KOPT-K1 (cell line): ENCODE results near the gene CACNA1A.
A peak's percentile ranks its signal among the peaks of the same experiment; 100 is the strongest.
"Not testable (repeated sequence)": the region's sequence is repeated elsewhere in the genome, so short reads cannot be mapped to it uniquely, and the experiment has no call there.

Experiments used
- H3K27ac ChIP-seq: fragments of 200-600 bp; sonication (generic); 2 replicates; pipeline ENCODE4 v1.5.1; 2016; ENCODE audit warnings: antibody characterized with exemption, mild to moderate bottlenecking, low read depth, low read length; ENCODE audit not compliant: poor library complexity, severe bottlenecking
- H3K36me3 ChIP-seq: fragments of 200-600 bp; sonication (generic); 2 replicates; pipeline ENCODE4 v1.5.1; 2017; ENCODE audit warnings: antibody characterized with exemption, mild to moderate bottlenecking, low read length, moderate library complexity; ENCODE audit not compliant: insufficient read depth
- H3K9me3 ChIP-seq: fragments of 200-600 bp; sonication (generic); 2 replicates; pipeline ENCODE4 v1.5.1; 2017; ENCODE audit warnings: antibody characterized with exemption, low read length, mild to moderate bottlenecking; ENCODE audit not compliant: insufficient read depth, poor library complexity, severe bottlenecking

Gene CACNA1A

GRCh38 chr19:13281567-13282291 is 224.6 kb downstream of the CACNA1A start:
- H3K27ac ChIP-seq = no peak overlapping the region
- no peaks in the 10 kb centered on the region for H3K9me3 ChIP-seq
- no peaks in the 10 kb centered on the region for H3K36me3 ChIP-seq

GRCh38 chr19:13277104-13277809 is 229.0 kb downstream of the CACNA1A start:
- H3K36me3 ChIP-seq = no peaks in the 10 kb centered on the region
- H3K27ac ChIP-seq = peak overlapping the region; percentile 9
- peaks cover 4% of the 10 kb centered on the region for H3K9me3 ChIP-seq

- H3K27ac ChIP-seq = no peak overlapping the region
- no peaks in the 10 kb centered on the region for H3K36me3 ChIP-seq
- peaks cover 23% of the 10 kb centered on the region for H3K9me3 ChIP-seq
These were observed 231.1 kb downstream of the CACNA1A start for GRCh38 chr19:13275016-13275722.

GRCh38 chr19:13270514-13271105 is 235.7 kb downstream of the CACNA1A start:
- Histone ChIP-seq H3K9me3 (peaks cover 23% of the 10 kb centered on the region), H3K36me3 (no peaks in the 10 kb centered on the region), H3K27ac (no peak overlapping the region)

GRCh38 chr19:13269348-13269747 is 236.9 kb downstream of the CACNA1A start:
- Histone ChIP-seq H3K27ac (no peak overlapping the region), H3K9me3 (peaks cover 23% of the 10 kb centered on the region), H3K36me3 (no peaks in the 10 kb centered on the region)

DNA sequence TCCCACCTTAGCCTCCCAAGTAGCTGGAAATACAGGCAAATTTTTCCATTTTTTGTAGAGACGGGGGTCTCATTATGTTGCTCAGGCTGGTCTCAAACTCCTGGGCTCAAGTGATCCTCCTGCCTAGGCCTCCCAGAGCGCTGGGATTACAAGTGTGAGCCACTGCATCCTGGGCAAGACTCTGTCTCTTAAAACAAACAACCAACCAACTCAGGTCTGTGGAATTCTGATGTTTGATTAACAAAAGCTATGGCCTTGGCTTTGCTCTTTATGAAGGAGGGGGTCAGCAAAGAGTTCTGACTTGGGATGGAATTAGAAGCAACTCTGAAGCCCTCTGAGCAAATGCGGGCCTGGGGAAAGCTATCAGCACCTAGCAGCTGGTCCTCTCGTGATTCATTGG is 238.4 kb downstream of the CACNA1A start:
- no peaks in the 10 kb centered on the region for H3K36me3 ChIP-seq
- no peak overlapping the region for H3K27ac ChIP-seq
- peaks cover 23% of the 10 kb centered on the region for H3K9me3 ChIP-seq

GRCh38 chr19:13267131-13267530 is 239.1 kb downstream of the CACNA1A start:
- peaks cover 18% of the 10 kb centered on the region for H3K9me3 ChIP-seq
- no peaks in the 10 kb centered on the region for H3K36me3 ChIP-seq
- no peak overlapping the region for H3K27ac ChIP-seq

DNA sequence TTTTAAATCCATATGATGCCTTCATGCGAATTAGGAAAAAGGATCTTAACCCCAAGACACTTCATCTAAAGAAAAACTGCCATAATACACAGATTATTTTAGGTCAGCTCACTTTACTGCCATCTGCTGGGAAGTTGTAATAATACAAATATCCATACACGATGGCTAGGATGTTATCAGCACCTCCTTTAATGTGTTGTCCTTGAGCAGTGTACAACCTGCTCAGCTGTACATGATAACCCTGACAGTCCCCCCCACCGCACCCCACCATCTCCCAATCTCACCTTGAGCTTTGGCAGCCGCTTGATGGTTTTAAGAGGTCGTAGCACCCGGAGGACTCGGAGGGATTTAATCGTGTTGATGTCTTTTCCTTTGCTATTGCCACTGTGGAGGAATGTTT is 243.8 kb downstream of the CACNA1A start:
- H3K27ac ChIP-seq = no peak overlapping the region

DNA sequence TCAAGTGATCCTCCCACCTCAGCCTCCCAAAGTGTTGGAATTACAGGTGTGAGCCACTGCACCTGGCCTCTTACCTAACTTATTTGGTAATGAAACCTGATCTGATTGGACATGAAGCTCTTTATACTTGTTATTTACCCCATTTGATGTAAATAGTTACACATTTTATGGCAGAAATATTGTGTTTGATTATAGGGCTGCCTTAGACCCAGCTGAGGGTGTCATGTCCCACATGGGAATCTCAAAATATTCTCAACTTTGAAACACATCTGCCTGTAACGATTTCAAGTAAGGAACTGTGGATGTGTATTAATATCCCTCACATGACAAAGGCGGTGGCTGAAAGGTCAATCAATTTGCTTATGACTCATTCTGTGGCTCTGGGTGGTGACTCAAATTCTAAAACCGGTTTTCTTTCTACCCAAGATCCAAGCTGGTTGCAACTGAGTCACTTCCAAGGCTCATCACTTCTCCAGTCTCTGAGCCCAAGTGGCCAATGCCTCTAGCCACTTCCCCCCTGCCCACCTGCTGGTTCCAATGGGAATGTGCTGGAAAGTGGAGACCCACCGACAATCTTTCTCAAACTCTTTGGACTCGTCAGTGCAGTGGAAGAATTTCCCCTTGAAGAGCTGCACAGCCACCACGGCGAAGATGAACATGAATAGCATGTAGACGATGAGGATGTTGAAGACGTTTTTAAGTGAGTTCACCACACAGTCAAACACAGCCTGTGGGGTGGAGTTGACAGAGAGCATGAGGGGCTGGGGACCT is 245.2 kb downstream of the CACNA1A start:
- Histone ChIP-seq H3K27ac (no peak overlapping the region), H3K36me3 (no peaks in the 10 kb centered on the region), H3K9me3 (peaks cover 7% of the 10 kb centered on the region)

More for the DNA sequence above, 243.8 kb downstream of the CACNA1A start:
- Histone ChIP-seq H3K9me3 (no peaks in the 10 kb centered on the region), H3K36me3 (no peaks in the 10 kb centered on the region)

DNA sequence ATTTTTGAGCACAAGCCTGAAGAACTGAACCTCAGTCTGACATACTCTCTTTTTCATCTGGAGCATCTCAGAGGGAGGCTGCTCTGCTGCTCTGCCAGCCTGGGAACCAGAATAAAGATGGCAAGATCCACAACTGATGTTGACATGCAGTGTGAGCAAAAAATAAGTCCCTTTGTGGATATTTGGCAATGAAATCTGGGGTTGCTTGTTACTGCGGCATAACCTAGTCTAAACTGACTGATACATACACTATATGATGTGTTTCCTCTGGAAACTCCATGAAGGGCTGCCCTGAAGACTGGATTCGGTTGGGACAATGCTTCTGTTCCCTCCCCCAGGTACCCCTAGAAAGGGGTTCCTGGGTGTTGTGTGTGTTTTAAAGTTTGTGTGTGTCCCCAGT is 249.4 kb downstream of the CACNA1A start:
- Histone ChIP-seq H3K9me3 (peaks cover 7% of the 10 kb centered on the region), H3K36me3 (no peaks in the 10 kb centered on the region), H3K27ac (no peak overlapping the region)

DNA sequence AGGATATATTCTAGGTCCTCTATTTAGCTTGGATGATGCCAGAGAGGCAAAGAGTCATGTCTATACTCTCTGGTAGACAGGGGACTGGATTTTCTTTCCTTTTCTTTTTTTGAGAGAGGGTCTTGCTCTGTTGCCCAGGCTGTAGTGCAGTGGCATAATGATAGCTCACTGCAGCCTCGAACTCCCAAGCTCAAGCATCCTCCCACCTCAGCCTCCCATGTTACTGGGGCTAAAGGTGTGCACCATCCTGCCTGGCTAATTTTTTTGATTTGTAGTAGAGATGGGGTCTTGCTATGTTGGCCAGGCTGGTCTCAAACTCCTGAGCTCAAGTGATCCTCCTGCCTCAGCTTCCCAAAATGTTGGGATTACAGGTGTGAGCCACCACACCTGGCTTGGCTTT is 249.9 kb downstream of the CACNA1A start:
- not testable (repeated sequence) for H3K9me3 ChIP-seq, H3K36me3 ChIP-seq, H3K27ac ChIP-seq

GRCh38 chr19:13255719-13256059 is 250.6 kb downstream of the CACNA1A start:
- Histone ChIP-seq H3K36me3 (no peaks in the 10 kb centered on the region), H3K9me3 (peaks cover 7% of the 10 kb centered on the region), H3K27ac (no peak overlapping the region)

DNA sequence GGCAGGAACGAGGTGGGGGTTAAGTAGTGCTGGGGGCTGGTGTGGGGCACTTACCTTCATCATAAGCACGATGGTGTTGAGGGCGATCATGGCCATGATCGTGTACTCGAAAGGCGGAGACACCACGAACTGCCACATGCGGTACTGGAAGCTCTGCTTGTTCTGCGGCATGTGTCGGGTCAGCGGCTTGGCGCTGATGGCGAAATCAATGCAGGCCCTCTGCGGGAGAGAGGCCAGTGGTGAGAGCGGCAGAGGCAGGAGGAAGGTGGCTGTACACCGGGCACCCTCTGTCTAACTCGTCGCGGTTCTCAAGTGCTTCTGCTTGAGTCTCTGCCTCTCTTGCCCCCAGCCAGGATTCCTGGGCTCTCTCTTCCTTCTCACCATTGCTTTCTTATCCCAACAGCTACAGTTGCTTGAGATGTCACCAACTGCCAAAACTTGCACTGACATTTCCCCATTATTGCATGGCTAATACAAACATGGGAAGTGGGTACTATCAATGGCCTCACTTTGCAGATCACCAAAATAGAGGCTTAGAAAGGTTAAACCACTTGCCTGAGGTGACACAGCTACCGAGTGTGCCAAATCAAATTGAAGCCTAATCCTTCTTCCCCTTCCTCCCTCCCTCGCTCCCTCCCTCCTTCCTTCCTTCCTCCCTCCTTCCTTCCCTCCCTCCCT is 251.1 kb downstream of the CACNA1A start:
- Histone ChIP-seq H3K36me3 (no peaks in the 10 kb centered on the region), H3K9me3 (peaks cover 7% of the 10 kb centered on the region), H3K27ac (no peak overlapping the region)

DNA sequence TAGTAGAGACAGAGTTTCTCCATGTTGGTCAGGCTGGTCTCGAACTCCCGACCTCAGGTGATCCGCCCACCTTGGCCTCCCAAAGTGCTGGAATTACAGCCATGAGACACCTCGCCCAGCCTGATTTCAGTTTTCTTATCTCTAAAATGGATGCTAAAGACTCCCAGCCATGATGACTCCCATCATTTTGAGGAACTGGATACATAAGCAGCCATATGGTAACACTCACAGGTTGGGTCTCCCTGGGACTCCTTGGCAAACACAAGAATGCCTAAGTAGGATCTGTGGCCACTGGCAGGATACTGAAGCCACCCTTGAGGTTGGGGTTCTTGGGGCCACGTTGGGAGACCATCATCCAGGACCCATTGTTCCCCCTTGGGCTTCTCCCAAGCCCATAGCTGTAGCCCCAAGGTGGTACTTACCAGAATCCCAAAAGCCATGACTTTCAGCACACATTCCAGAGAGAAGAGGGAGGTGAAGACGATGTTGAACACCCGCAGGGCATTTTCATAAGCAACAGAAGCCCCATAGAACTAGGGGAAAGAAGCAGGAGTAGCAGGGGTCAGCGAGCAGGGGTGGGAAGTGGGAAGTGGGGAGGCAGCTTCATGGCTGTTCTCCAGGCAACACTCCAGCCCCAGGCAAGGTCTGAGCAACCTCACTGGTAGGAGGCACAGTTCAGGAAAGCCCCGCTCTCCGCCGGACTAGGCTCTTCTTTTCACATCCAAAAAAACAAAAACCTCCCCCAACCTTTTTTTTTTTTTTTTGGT is 253.5 kb downstream of the CACNA1A start:
- Histone ChIP-seq H3K9me3 (peaks cover 7% of the 10 kb centered on the region), H3K27ac (no peak overlapping the region), H3K36me3 (no peaks in the 10 kb centered on the region)
